ENCODE results near the gene SMARCA4. TPM values are rescaled to one million over a fixed set of nuclear protein-coding genes. Genes with fewer than 3 reads are reported as not detected.

The SMARCA4 gene
- total RNA-seq, 1 experiment from 2014 or later = 36.2 TPM

- H3K36me3 ChIP-seq (ENCODE audit: control insufficient read depth, insufficient read depth, low read length) = no peaks in the 10 kb centered on the region
Measured at GRCh38 chr19:10918359-10918758, 42.5 kb upstream of the SMARCA4 start.

GRCh38 chr19:10919352-10920287 lies 41.2 kb upstream of the SMARCA4 start:
- Histone ChIP-seq H3K4me1 (ENCODE audit: control insufficient read depth, insufficient read depth, low read length) (no peaks in the 10 kb centered on the region; the same call in 1 of the 2 replicates), H3K27me3 (ENCODE audit: control insufficient read depth, insufficient read depth, low read length) (no peaks in the 10 kb centered on the region), H3K36me3 (ENCODE audit: control insufficient read depth, insufficient read depth, low read length) (no peaks in the 10 kb centered on the region), H3K9me3 (ENCODE audit: control insufficient read depth, insufficient read depth, low read depth, low read length) (no peaks in the 10 kb centered on the region), H3K4me3 (ENCODE audit: low read depth in 2 of 2, low read length in 2 of 2) (no peak overlapping the region), H3K27ac (ENCODE audit: low read length) (no peak overlapping the region)
- CTCF ChIA-PET = no interaction called here
- ATAC-seq (no peak), DNase-seq (ENCODE audit: low read depth, low spot score) (no peak)
- BruUV-seq (replicated peaks) = no TSS peak
- POLR2A ChIA-PET = no interaction called here
- in situ Hi-C loops (cut with HindIII; ENCODE audit: low pct_unique_long_range_greater_than_20kb, low sequenced_read_pairs) = no loop called here
- TF ChIP-seq TCF7L2 (IDR thresholded peaks at IDR 0.05; ENCODE audit: low read depth, low read length) = no peak
- intact Hi-C loops (cut with micrococcal nuclease; ENCODE audit: unreplicated experiment) = no loop called here

More at GRCh38 chr19:10918359-10918758, 42.5 kb upstream of the SMARCA4 start:
- TF ChIP-seq TCF7L2 (IDR thresholded peaks at IDR 0.05; ENCODE audit: low read depth, low read length) (no peak), SIN3A (IDR thresholded peaks at IDR 0.05; ENCODE audit: borderline replicate concordance, insufficient read depth, low read depth, low read length) (no peak), REST (IDR thresholded peaks at IDR 0.05; ENCODE audit: insufficient read depth in 1 of 2, low read depth in 2 of 2, low read length in 1 of 2) (no peak), POLR2AphosphoS5 (IDR thresholded peaks at IDR 0.05; ENCODE audit: low read depth, low read length) (no peak), CTCF (IDR thresholded peaks at IDR 0.05) (no peak)
- H3K4me1 ChIP-seq (ENCODE audit: control insufficient read depth, insufficient read depth, low read length) = no peaks in the 10 kb centered on the region; the same call in 1 of the 2 replicates
- H3K27ac ChIP-seq (ENCODE audit: low read length) = no peak overlapping the region
- in situ Hi-C loops (cut with HindIII; ENCODE audit: low pct_unique_long_range_greater_than_20kb, low sequenced_read_pairs) (no loop called here), intact Hi-C loops (cut with micrococcal nuclease; ENCODE audit: unreplicated experiment) (no loop called here)
- H3K4me3 ChIP-seq (ENCODE audit: low read depth in 2 of 2, low read length in 2 of 2) = no peak overlapping the region
- DNase-seq (ENCODE audit: low read depth, low spot score) (no peak), ATAC-seq (no peak)
- POLR2A ChIA-PET = no interaction called here
- no peaks in the 10 kb centered on the region for H3K27me3 ChIP-seq (ENCODE audit: control insufficient read depth, insufficient read depth, low read length)
- no TSS peak for BruUV-seq (replicated peaks)
- no peaks in the 10 kb centered on the region for H3K9me3 ChIP-seq (ENCODE audit: control insufficient read depth, insufficient read depth, low read depth, low read length)
- CTCF ChIA-PET = no interaction called here

- Histone ChIP-seq H3K4me1 (ENCODE audit: control insufficient read depth, insufficient read depth, low read length) (no peaks in the 10 kb centered on the region; the same call in 1 of the 2 replicates), H3K9me3 (ENCODE audit: control insufficient read depth, insufficient read depth, low read depth, low read length) (no peaks in the 10 kb centered on the region), H3K36me3 (ENCODE audit: control insufficient read depth, insufficient read depth, low read length) (no peaks in the 10 kb centered on the region), H3K27ac (ENCODE audit: low read length) (no peak overlapping the region), H3K27me3 (ENCODE audit: control insufficient read depth, insufficient read depth, low read length) (no peaks in the 10 kb centered on the region), H3K4me3 (ENCODE audit: low read depth in 2 of 2, low read length in 2 of 2) (no peak overlapping the region)
- ATAC-seq = no peak
- in situ Hi-C loops (cut with HindIII; ENCODE audit: low pct_unique_long_range_greater_than_20kb, low sequenced_read_pairs) (no loop called here), intact Hi-C loops (cut with micrococcal nuclease; ENCODE audit: unreplicated experiment) (no loop called here)
- no peak for DNase-seq (ENCODE audit: low read depth, low spot score)
- TF ChIP-seq SIN3A (IDR thresholded peaks at IDR 0.05; ENCODE audit: borderline replicate concordance, insufficient read depth, low read depth, low read length) (no peak), POLR2AphosphoS5 (IDR thresholded peaks at IDR 0.05; ENCODE audit: low read depth, low read length) (no peak), REST (IDR thresholded peaks at IDR 0.05; ENCODE audit: insufficient read depth in 1 of 2, low read depth in 2 of 2, low read length in 1 of 2) (no peak), CTCF (IDR thresholded peaks at IDR 0.05) (no peak), TCF7L2 (IDR thresholded peaks at IDR 0.05; ENCODE audit: low read depth, low read length) (no peak)
- ChIA-PET POLR2A (no interaction called here), CTCF (no interaction called here)
- no TSS peak for BruUV-seq (replicated peaks)
Measured at GRCh38 chr19:10920288-10920655, 40.6 kb upstream of the SMARCA4 start.

All from Panc1 (cell line).